HEK293 (cell line): Measurements from ENCODE around the gene SUPT5H.

ENCODE experiments used
- AEBP2 ChIP-seq: fragments of 450-650 bp; formaldehyde crosslinking; IDR thresholded peaks from 2 replicates; pipeline ENCODE4 v1.5.1; 2016; ENCODE audit warnings: missing biosample characterization, missing genetic modification characterization, borderline replicate concordance
- CTCF ChIP-seq: fragments of 450-650 bp; formaldehyde crosslinking; IDR thresholded peaks from 2 replicates; pipeline ENCODE4 v1.5.1; 2016; ENCODE audit warnings: missing biosample characterization, missing genetic modification characterization
- GLI2 ChIP-seq: fragments of 450-650 bp; formaldehyde crosslinking; IDR thresholded peaks from 2 replicates; pipeline ENCODE4; 2017; ENCODE audit warnings: missing biosample characterization, missing genetic modification characterization, low read depth, borderline replicate concordance
- GLI4 ChIP-seq: fragments of 450-650 bp; formaldehyde crosslinking; IDR thresholded peaks from 2 replicates; pipeline ENCODE4 v1.5.1; 2016; ENCODE audit warnings: missing biosample characterization, missing genetic modification characterization
- KLF1 ChIP-seq: fragments of 450-650 bp; formaldehyde crosslinking; IDR thresholded peaks from 2 replicates; pipeline ENCODE4 v1.5.1; 2016; ENCODE audit warnings: missing biosample characterization, missing genetic modification characterization
- KLF8 ChIP-seq: fragments of 450-650 bp; formaldehyde crosslinking; IDR thresholded peaks from 2 replicates; pipeline ENCODE4 v1.5.1; 2016; ENCODE audit warnings: missing biosample characterization, missing genetic modification characterization
- PBX3 ChIP-seq: sonication (generic); formaldehyde crosslinking; IDR thresholded peaks from 2 replicates; pipeline ENCODE4 v1.8.1; 2022; ENCODE audit warnings: mild to moderate bottlenecking, moderate library complexity, missing genetic modification reagents
- PRDM4 ChIP-seq: fragments of 450-650 bp; formaldehyde crosslinking; IDR thresholded peaks from 2 replicates; pipeline ENCODE4 v1.5.1; 2017; ENCODE audit warnings: missing biosample characterization, missing genetic modification characterization
- TCF7L2 ChIP-seq: IDR thresholded peaks from 2 replicates; pipeline ENCODE4 v1.6.1; 2011; ENCODE audit warnings: low read depth, mild to moderate bottlenecking, inconsistent platforms, low read length, moderate library complexity, borderline replicate concordance
- YY2 ChIP-seq: fragments of 450-650 bp; formaldehyde crosslinking; IDR thresholded peaks from 2 replicates; pipeline ENCODE4 v1.5.1; 2016; ENCODE audit warnings: missing biosample characterization, missing genetic modification characterization
- ZBTB20 ChIP-seq: fragments of 450-650 bp; formaldehyde crosslinking; IDR thresholded peaks from 2 replicates; pipeline ENCODE4 v1.5.1; 2016; ENCODE audit warnings: missing biosample characterization, missing genetic modification characterization
- ZBTB7A ChIP-seq: fragments of 450-650 bp; formaldehyde crosslinking; IDR thresholded peaks from 2 replicates; pipeline ENCODE4 v1.5.1; 2016; ENCODE audit warnings: low read depth, missing biosample characterization, missing genetic modification characterization
- ZIC2 ChIP-seq: fragments of 450-650 bp; formaldehyde crosslinking; IDR thresholded peaks from 2 replicates; pipeline ENCODE4 v1.5.1; 2016; ENCODE audit warnings: missing biosample characterization, missing genetic modification characterization
- ZNF10 ChIP-seq: fragments of 450-650 bp; formaldehyde crosslinking; IDR thresholded peaks from 2 replicates; pipeline ENCODE4 v1.5.1; 2017; ENCODE audit warnings: missing biosample characterization, missing genetic modification characterization
- ZNF114 ChIP-seq: fragments of 450-650 bp; formaldehyde crosslinking; IDR thresholded peaks from 2 replicates; pipeline ENCODE4 v1.5.0; 2017; ENCODE audit warnings: missing biosample characterization, missing genetic modification characterization
- ZNF169 ChIP-seq: fragments of 450-650 bp; formaldehyde crosslinking; IDR thresholded peaks from 2 replicates; pipeline ENCODE4 v1.5.1; 2016; ENCODE audit warnings: missing biosample characterization, missing genetic modification characterization
- ZNF202 ChIP-seq: fragments of 450-650 bp; formaldehyde crosslinking; IDR thresholded peaks from 2 replicates; pipeline ENCODE4 v1.5.1; 2016; ENCODE audit warnings: missing biosample characterization, missing genetic modification characterization, borderline replicate concordance
- ZNF423 ChIP-seq: fragments of 450-650 bp; formaldehyde crosslinking; IDR thresholded peaks from 2 replicates; pipeline ENCODE4 v1.5.1; 2016; ENCODE audit warnings: missing biosample characterization, missing genetic modification characterization
- ZNF426 ChIP-seq: fragments of 450-650 bp; formaldehyde crosslinking; IDR thresholded peaks from 2 replicates; pipeline ENCODE4 v1.5.1; 2017; ENCODE audit warnings: missing biosample characterization, missing genetic modification characterization, mild to moderate bottlenecking, inconsistent platforms, moderate library complexity
- ZNF48 ChIP-seq: fragments of 450-650 bp; formaldehyde crosslinking; IDR thresholded peaks from 2 replicates; pipeline ENCODE4 v1.5.1; 2016; ENCODE audit warnings: missing biosample characterization, missing genetic modification characterization
- ZNF488 ChIP-seq: fragments of 450-650 bp; formaldehyde crosslinking; IDR thresholded peaks from 2 replicates; pipeline ENCODE4 v1.5.1; 2016; ENCODE audit warnings: missing biosample characterization, missing genetic modification characterization
- ZNF514 ChIP-seq: fragments of 450-650 bp; formaldehyde crosslinking; IDR thresholded peaks from 2 replicates; pipeline ENCODE4 v1.5.1; 2016; ENCODE audit warnings: missing biosample characterization, missing genetic modification characterization
- ZNF529 ChIP-seq: fragments of 450-650 bp; formaldehyde crosslinking; IDR thresholded peaks from 2 replicates; pipeline ENCODE4 v1.5.1; 2017; ENCODE audit warnings: missing genetic modification characterization, missing biosample characterization; ENCODE audit not compliant: insufficient replicate concordance
- ZNF571 ChIP-seq: fragments of 450-650 bp; formaldehyde crosslinking; IDR thresholded peaks from 2 replicates; pipeline ENCODE4 v1.5.0; 2017; ENCODE audit warnings: missing biosample characterization, missing genetic modification characterization
- ZNF585B ChIP-seq: fragments of 450-650 bp; formaldehyde crosslinking; IDR thresholded peaks from 2 replicates; pipeline ENCODE4 v1.5.1; 2016; ENCODE audit warnings: missing biosample characterization, missing genetic modification characterization
- ZNF596 ChIP-seq: fragments of 450-650 bp; IDR thresholded peaks from 2 replicates; pipeline ENCODE4 v1.5.0; 2018; ENCODE audit warnings: missing biosample characterization, mild to moderate bottlenecking, missing genetic modification characterization, moderate library complexity
- ZNF600 ChIP-seq: fragments of 450-650 bp; formaldehyde crosslinking; IDR thresholded peaks from 2 replicates; pipeline ENCODE4 v1.5.1; 2016; ENCODE audit warnings: missing biosample characterization, missing genetic modification characterization
- ZNF624 ChIP-seq: fragments of 450-650 bp; formaldehyde crosslinking; IDR thresholded peaks from 2 replicates; pipeline ENCODE4 v1.5.1; 2017; ENCODE audit warnings: missing biosample characterization, missing genetic modification characterization
- ZNF629 ChIP-seq: fragments of 450-650 bp; formaldehyde crosslinking; IDR thresholded peaks from 2 replicates; pipeline ENCODE4 v1.5.1; 2017; ENCODE audit warnings: missing biosample characterization, missing genetic modification characterization
- ZNF776 ChIP-seq: fragments of 450-650 bp; formaldehyde crosslinking; IDR thresholded peaks from 2 replicates; pipeline ENCODE4 v1.5.0; 2017; ENCODE audit warnings: missing biosample characterization, missing genetic modification characterization, borderline replicate concordance
- ZNF777 ChIP-seq: fragments of 450-650 bp; formaldehyde crosslinking; IDR thresholded peaks from 2 replicates; pipeline ENCODE4 v1.5.1; 2017; ENCODE audit warnings: missing biosample characterization, missing genetic modification characterization, borderline replicate concordance
- ZSCAN18 ChIP-seq: fragments of 450-650 bp; formaldehyde crosslinking; IDR thresholded peaks from 2 replicates; pipeline ENCODE4 v1.5.1; 2016; ENCODE audit warnings: missing biosample characterization, missing genetic modification characterization

SUPT5H gene

DNA sequence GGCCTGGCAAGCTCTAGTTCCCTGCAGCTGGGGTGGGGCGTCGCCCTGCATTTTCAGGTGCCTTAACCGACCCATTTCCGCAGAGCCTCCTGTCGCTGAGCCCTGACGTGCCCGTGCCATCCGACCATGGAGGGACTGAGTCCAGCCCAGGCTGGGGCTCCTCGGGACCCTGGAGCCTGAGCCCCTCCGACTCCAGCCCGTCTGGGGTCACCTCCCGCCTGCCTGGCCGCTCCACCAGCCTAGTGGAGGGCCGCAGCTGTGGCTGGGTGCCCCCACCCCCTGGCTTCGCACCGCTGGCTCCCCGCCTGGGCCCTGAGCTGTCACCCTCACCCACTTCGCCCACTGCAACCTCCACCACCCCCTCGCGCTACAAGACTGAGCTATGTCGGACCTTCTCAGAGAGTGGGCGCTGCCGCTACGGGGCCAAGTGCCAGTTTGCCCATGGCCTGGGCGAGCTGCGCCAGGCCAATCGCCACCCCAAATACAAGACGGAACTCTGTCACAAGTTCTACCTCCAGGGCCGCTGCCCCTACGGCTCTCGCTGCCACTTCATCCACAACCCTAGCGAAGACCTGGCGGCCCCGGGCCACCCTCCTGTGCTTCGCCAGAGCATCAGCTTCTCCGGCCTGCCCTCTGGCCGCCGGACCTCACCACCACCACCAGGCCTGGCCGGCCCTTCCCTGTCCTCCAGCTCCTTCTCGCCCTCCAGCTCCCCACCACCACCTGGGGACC lies 37.6 kb upstream of the SUPT5H start (continued):
- TF ChIP-seq ZNF488 (tag by site-specific recombination) (no peak), ZNF202 (no peak), ZNF514 (tag by site-specific recombination) (no peak), ZNF423 (0 out of 2 replicates have a peak, but pooled peaks have one; percentile 41), ZNF629 (tag by site-specific recombination) (no peak), ZNF48 (tag by site-specific recombination) (no peak), ZNF571 (tag by site-specific recombination) (no peak), ZBTB20 (tag by site-specific recombination) (peak; percentile 6; the same call in 1 of the 2 replicates), GLI2 (tag by site-specific recombination) (no peak), AEBP2 (tag by site-specific recombination) (no peak), ZNF600 (tag by site-specific recombination) (peak; percentile 81), TCF7L2 (no peak), ZIC2 (tag by site-specific recombination) (no peak), ZSCAN18 (tag by site-specific recombination) (no peak), KLF8 (tag by site-specific recombination) (0 out of 2 replicates have a peak, but pooled peaks have one; percentile 2), GLI4 (tag by site-specific recombination) (no peak), ZNF777 (tag by site-specific recombination) (no peak), ZNF624 (tag by site-specific recombination) (no peak), ZNF426 (tag by site-specific recombination) (no peak), KLF1 (peak; percentile 71), PBX3 (CRISPR knock-in tag) (no peak), ZNF10 (tag by site-specific recombination) (peak; percentile 57; the same call in 1 of the 2 replicates), ZNF585B (tag by site-specific recombination) (no peak), CTCF (tag by site-specific recombination) (0 out of 2 replicates have a peak, but pooled peaks have one; percentile 13), YY2 (tag by site-specific recombination) (no peak), PRDM4 (tag by site-specific recombination) (no peak), ZNF169 (tag by site-specific recombination) (no peak), ZNF529 (tag by site-specific recombination) (no peak), ZNF776 (tag by site-specific recombination) (no peak), ZBTB7A (peak; percentile 7; the same call in 1 of the 2 replicates), ZNF114 (tag by site-specific recombination) (no peak), ZNF596 (tag by site-specific recombination) (no peak)
